HepG2 (cell line): ENCODE data around the gene C3orf62. TPM values are rescaled to one million over a fixed set of nuclear protein-coding genes. Genes with fewer than 3 reads are reported as not detected.

Source experiments
- ATAC-seq: fragments of 200-7000 bp; cut with Tn5 transposase; 3 replicates; pipeline ENCODE4 v1.9.1; 2020; ENCODE audit warnings: mild to moderate bottlenecking, moderate library complexity
- BruUV-seq: library from RNA; stranded (reverse); fragments of 400-500 nt; replicated peaks from 2 replicates; lab custom pipeline; 2021; lab: Mats Ljungman, UMichigan
- CTCF ChIA-PET: fragments of 300-600 bp; formaldehyde crosslinking; extraction: SDS; loops from one replicate; lab custom pipeline; 2021; ENCODE audit warnings: low total read pairs, inconsistent platforms, low intra/inter-chr PET ratio; lab: Yijun Ruan, JAX
- POLR2A ChIA-PET: fragments of 350-600 bp; sonication (Branson Sonifier 250); formaldehyde crosslinking; loops from one replicate; lab custom pipeline; 2020; ENCODE audit warnings: antibody characterized with exemption, inconsistent platforms; lab: Yijun Ruan, JAX
- DNase-seq: peaks from one replicate; pipeline ENCODE4 v3.0.0-alpha.2; 2015; ENCODE audit warnings: low spot score
- FAIRE-seq: peaks from 3 replicates; lab custom pipeline; 2011; peaks lifted over from hg19 to GRCh38; lab: Jason Lieb, UNC
- H2AFZ ChIP-seq: one replicate; pipeline ENCODE4 v1.6.1; 2011; ENCODE audit warnings: low read length, inconsistent platforms
- H3K27ac ChIP-seq: fragments of 300-600 bp; 3 replicates; pipeline ENCODE4 v1.8.0; 2011; ENCODE audit warnings: mixed run types, mild to moderate bottlenecking, mixed read lengths, low read length, inconsistent platforms; ENCODE audit not compliant: insufficient read depth; ENCODE audit errors: extremely low read length
- H3K27me3 ChIP-seq, 2 experiments: fragments of 200-600 bp in 1 of 2; 2 replicates in 1 of 2; 3 replicates in 1 of 2; pipeline versions ENCODE4 v1.6.0 to v1.8.0; 2011; ENCODE audit warnings: low read length in 2 of 2, mild to moderate bottlenecking in 2 of 2, moderate library complexity in 2 of 2, inconsistent platforms in 1 of 2; ENCODE audit not compliant: insufficient read depth in 2 of 2, control insufficient read depth in 1 of 2
- H3K36me3 ChIP-seq, 2 experiments: fragments of 200-600 bp in 1 of 2; replicated peaks in 1 of 2; 2 replicates in 1 of 2; 3 replicates in 1 of 2; pipeline versions ENCODE4 v1.5.1 to v1.8.0; 2011; ENCODE audit warnings: low read length in 2 of 2, inconsistent platforms in 1 of 2; ENCODE audit not compliant: insufficient read depth in 2 of 2, control insufficient read depth in 1 of 2
- H3K4me1 ChIP-seq: 2 replicates; pipeline ENCODE4 v1.5.1; 2012; ENCODE audit warnings: low read length, inconsistent platforms; ENCODE audit not compliant: insufficient read depth
- H3K4me2 ChIP-seq: 2 replicates; pipeline ENCODE4 v1.6.0; 2011; ENCODE audit warnings: low read depth, low read length, inconsistent platforms
- H3K4me3 ChIP-seq, 3 experiments: fragments of 200-600 bp in 1 of 3; sonication (generic), shearing (Covaris generic) in 1 of 3; replicated peaks in 1 of 3; 2 replicates each; pipeline ENCODE4 v1.5.1; 2011 to 2016; ENCODE audit warnings: low read length in 3 of 3, inconsistent platforms in 2 of 3, low read depth in 2 of 3, mild to moderate bottlenecking in 2 of 3, control low read depth in 1 of 3, mixed read lengths in 1 of 3; ENCODE audit not compliant: insufficient read depth in 1 of 3
- H3K79me2 ChIP-seq: one replicate; pipeline ENCODE4 v1.6.1; 2011; ENCODE audit warnings: low read length, inconsistent platforms; ENCODE audit not compliant: insufficient read depth
- H3K9ac ChIP-seq: 2 replicates; pipeline ENCODE4 v1.6.0; 2011; ENCODE audit warnings: mild to moderate bottlenecking, low read depth, low read length, inconsistent platforms; ENCODE audit not compliant: insufficient read depth
- H3K9me3 ChIP-seq: 2 replicates; pipeline ENCODE4 v1.5.1; 2012; ENCODE audit warnings: mild to moderate bottlenecking, low read length
- H4K20me1 ChIP-seq: 2 replicates; pipeline ENCODE4 v1.6.0; 2011; ENCODE audit warnings: inconsistent platforms, mild to moderate bottlenecking, low read length, moderate library complexity; ENCODE audit not compliant: insufficient read depth
- BATF2 ChIP-seq: sonication (generic); formaldehyde crosslinking; IDR thresholded peaks from 2 replicates; pipeline ENCODE4 v1.8.0; 2022; ENCODE audit warnings: mild to moderate bottlenecking, missing genetic modification reagents, moderate library complexity
- DBP ChIP-seq: sonication (generic); formaldehyde crosslinking; IDR thresholded peaks from 2 replicates; pipeline ENCODE4 v1.4.0; 2020; ENCODE audit warnings: missing genetic modification reagents; ENCODE audit errors: not compliant biosample characterization
- FIP1L1 ChIP-seq: fragments of 200-400 bp; formaldehyde crosslinking; IDR thresholded peaks from 2 replicates; pipeline ENCODE4 v1.6.1; 2018; ENCODE audit warnings: low read depth, mild to moderate bottlenecking, low read length, moderate library complexity, borderline replicate concordance; ENCODE audit not compliant: insufficient read depth
- FLYWCH1 ChIP-seq: sonication (generic); formaldehyde crosslinking; IDR thresholded peaks from 2 replicates; pipeline ENCODE4 v1.8.1; 2023; ENCODE audit warnings: mild to moderate bottlenecking, missing genetic modification reagents
- FOXM1 ChIP-seq: sonication (generic); formaldehyde crosslinking; IDR thresholded peaks from 2 replicates; pipeline ENCODE4 v1.5.0; 2020; ENCODE audit warnings: missing genetic modification reagents
- HINFP ChIP-seq: sonication (generic); formaldehyde crosslinking; IDR thresholded peaks from 2 replicates; pipeline ENCODE4 v1.4.0; 2020; ENCODE audit warnings: low read depth, mild to moderate bottlenecking, missing genetic modification reagents
- HOXA3 ChIP-seq: sonication (generic); formaldehyde crosslinking; IDR thresholded peaks from 2 replicates; pipeline ENCODE4 v1.5.0; 2020; ENCODE audit warnings: missing genetic modification reagents
- KLF16 ChIP-seq, 2 experiments: sonication (generic) in 1 of 2; formaldehyde crosslinking in 1 of 2; IDR thresholded peaks; 2 replicates each; pipeline versions ENCODE4 v1.6.1 to v1.8.0; 2016 to 2023; ENCODE audit warnings: missing genetic modification reagents in 2 of 2, missing compliant biosample characterization in 1 of 2
- PHF8 ChIP-seq: sonication (generic); formaldehyde crosslinking; IDR thresholded peaks from 2 replicates; pipeline ENCODE4 v1.5.0; 2020; ENCODE audit warnings: missing genetic modification reagents
- SP140L ChIP-seq: sonication (generic); formaldehyde crosslinking; IDR thresholded peaks from 2 replicates; pipeline ENCODE4 v1.4.0; 2020; ENCODE audit warnings: missing genetic modification reagents, borderline replicate concordance
- TRIM22 ChIP-seq: fragments of 450-650 bp; IDR thresholded peaks from 2 replicates; pipeline ENCODE4 v1.6.1; 2017
- ZBTB2 ChIP-seq: sonication (generic); formaldehyde crosslinking; IDR thresholded peaks from 2 replicates; pipeline ENCODE4 v1.8.0; 2022; ENCODE audit warnings: low read depth, missing genetic modification reagents
- ZBTB25 ChIP-seq: IDR thresholded peaks from 2 replicates; pipeline ENCODE4 v1.6.1; 2018; ENCODE audit warnings: missing genetic modification reagents
- ZSCAN29 ChIP-seq: sonication (generic); formaldehyde crosslinking; conservative IDR thresholded peaks from 2 replicates; pipeline ENCODE4 v1.4.0; 2020; ENCODE audit warnings: mild to moderate bottlenecking, missing genetic modification reagents
- WGBS: methylation state at CpG from one replicate; pipeline ENCODE4 v1.1.6; 2017; ENCODE audit warnings: low lambda C conversion rate; 5-methylcytosine and 5-hydroxymethylcytosine counted together
- in situ Hi-C: cut with HindIII; loops from 2 replicates; pipeline ENCODE4 v1.10.0; 2017; ENCODE audit warnings: low pct_unique_long_range_greater_than_20kb; ENCODE audit not compliant: extremely low pct_ligation_motif_present
- intact Hi-C: fragments of 100-400 bp; cut with micrococcal nuclease; formaldehyde crosslinking; loops from one replicate; pipeline ENCODE4 v1.10.0; 2022; ENCODE audit not compliant: unreplicated experiment
- polyA plus RNA-seq, 8 experiments: library from polyadenylated mRNA; depleted of rRNA in 3 of 8; stranded (reverse) in 7 of 8; unstranded in 1 of 8; fragments of >200 nt; fragmentation: Illumina TruSeq in 4 of 8; extraction: Trizol in 4 of 8; gene quantifications; 2 replicates each; pipeline versions ENCODE4 v1.2.1 to v1.2.3, GENCODE V29; 2011 to 2016; ENCODE audit warnings: low read depth in 4 of 8, missing spikeins in 1 of 8, mixed read lengths in 1 of 8; ENCODE audit not compliant: insufficient read depth in 1 of 8
- total RNA-seq, 5 experiments: library from RNA; depleted of rRNA; stranded (reverse); fragments of >200 nt; fragmentation: Illumina TruSeq; extraction: Trizol; gene quantifications; 2 replicates each; pipeline ENCODE4 v1.2.3, GENCODE V29; 2016; ENCODE audit warnings: low read depth in 1 of 5

C3orf62 gene
- total and polyA plus RNA-seq, 2 of the 13 experiments (the other 11 are each of a cell fraction or from before 2014, with no cell fraction given): 1.6 to 3.9 TPM

GRCh38 chr3:49271047-49271446 is 6.0 kb downstream of the C3orf62 start (continued):
- TF ChIP-seq HINFP (no peak), FIP1L1 (no peak), ZSCAN29 (CRISPR knock-in tag) (no peak), SP140L (no peak), TRIM22 (no peak), ZBTB25 (CRISPR knock-in tag) (no peak), BATF2 (CRISPR knock-in tag) (no peak), PHF8 (CRISPR knock-in tag) (no peak)
- TF ChIP-seq, all 625 proteins: peak for 0

- ATAC-seq: no peak
- CTCF ChIA-PET: no interaction called here
- H3K36me3 ChIP-seq: peaks cover 1 to 9% of the 10 kb centered on the region in 2 experiments; a peak in 2 of 5 replicates
- 98% methylated on average over 2 of the region's 2 CpGs for WGBS
- in situ Hi-C loops: no loop called here
- no peak overlapping the region for H3K27ac ChIP-seq
- H3K4me3 ChIP-seq: no peak overlapping the region
- POLR2A ChIA-PET: no interaction called here
- FAIRE-seq: no peak
- peaks cover 9% of the 10 kb centered on the region for H3K4me1 ChIP-seq
- TF ChIP-seq DBP (CRISPR knock-in tag) (no peak), FOXM1 (CRISPR knock-in tag) (no peak), HOXA3 (CRISPR knock-in tag) (no peak), KLF16 (CRISPR knock-in tag; IDR thresholded peaks at IDR 0.05) (no peak), ZBTB2 (CRISPR knock-in tag) (no peak), FLYWCH1 (CRISPR knock-in tag) (no peak)
- no peaks in the 10 kb centered on the region for H3K79me2 ChIP-seq
- H2AFZ ChIP-seq: no peak overlapping the region
- no peak overlapping the region for H3K9ac ChIP-seq
- DNase-seq: no peak
- no peaks in the 10 kb centered on the region for H4K20me1 ChIP-seq
- H3K4me2 ChIP-seq: no peak overlapping the region
- intact Hi-C loops: no loop called here
- no TSS peak for BruUV-seq
- H3K9me3 ChIP-seq: no peaks in the 10 kb centered on the region
- no peaks in the 10 kb centered on the region for H3K27me3 ChIP-seq
These were observed 6.9 kb downstream of the C3orf62 start for GRCh38 chr3:49270156-49270500.
